ENCODE measurements around the gene LRRN4. TPM values are rescaled to one million over a fixed set of nuclear protein-coding genes. Genes with fewer than 3 reads are reported as not detected.
"Not testable (repeated sequence)": the region's sequence is repeated elsewhere in the genome, so short reads cannot be mapped to it uniquely, and the experiment has no call there.

The LRRN4 gene
- total RNA-seq, 4 donors from 2014 or later: 22.9 to 154 (median 32.4) TPM; not detected in 1

DNA sequence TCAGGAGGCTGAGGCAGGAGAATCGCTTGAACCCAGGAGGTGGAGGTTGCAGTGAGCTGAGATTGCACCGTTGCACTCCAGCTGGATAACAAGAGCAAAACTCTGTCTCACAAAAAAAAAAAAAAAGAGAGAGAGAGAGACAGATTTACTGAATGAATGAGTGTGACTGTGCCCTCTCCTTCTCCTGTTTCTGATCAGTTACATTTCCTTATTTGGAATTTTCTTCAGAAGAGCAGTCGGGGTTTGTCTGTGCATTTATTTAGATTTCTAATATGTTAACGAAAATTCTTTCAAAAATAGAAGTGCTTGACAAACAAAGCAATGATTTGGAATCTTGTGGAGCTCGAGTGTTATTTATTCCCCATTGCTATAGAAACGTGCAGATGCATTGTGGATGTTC lies 6.4 kb upstream of the LRRN4 start:
- TF ChIP-seq, protein P1, sequence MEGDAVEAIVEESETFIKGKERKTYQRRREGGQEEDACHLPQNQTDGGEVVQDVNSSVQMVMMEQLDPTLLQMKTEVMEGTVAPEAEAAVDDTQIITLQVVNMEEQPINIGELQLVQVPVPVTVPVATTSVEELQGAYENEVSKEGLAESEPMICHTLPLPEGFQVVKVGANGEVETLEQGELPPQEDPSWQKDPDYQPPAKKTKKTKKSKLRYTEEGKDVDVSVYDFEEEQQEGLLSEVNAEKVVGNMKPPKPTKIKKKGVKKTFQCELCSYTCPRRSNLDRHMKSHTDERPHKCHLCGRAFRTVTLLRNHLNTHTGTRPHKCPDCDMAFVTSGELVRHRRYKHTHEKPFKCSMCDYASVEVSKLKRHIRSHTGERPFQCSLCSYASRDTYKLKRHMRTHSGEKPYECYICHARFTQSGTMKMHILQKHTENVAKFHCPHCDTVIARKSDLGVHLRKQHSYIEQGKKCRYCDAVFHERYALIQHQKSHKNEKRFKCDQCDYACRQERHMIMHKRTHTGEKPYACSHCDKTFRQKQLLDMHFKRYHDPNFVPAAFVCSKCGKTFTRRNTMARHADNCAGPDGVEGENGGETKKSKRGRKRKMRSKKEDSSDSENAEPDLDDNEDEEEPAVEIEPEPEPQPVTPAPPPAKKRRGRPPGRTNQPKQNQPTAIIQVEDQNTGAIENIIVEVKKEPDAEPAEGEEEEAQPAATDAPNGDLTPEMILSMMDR (IDR thresholded peaks at IDR 0.05): no peak
- ATAC-seq (ENCODE audit: low FRiP score) (no peak), DNase-seq (ENCODE audit: low spot score) (no peak)

DNA sequence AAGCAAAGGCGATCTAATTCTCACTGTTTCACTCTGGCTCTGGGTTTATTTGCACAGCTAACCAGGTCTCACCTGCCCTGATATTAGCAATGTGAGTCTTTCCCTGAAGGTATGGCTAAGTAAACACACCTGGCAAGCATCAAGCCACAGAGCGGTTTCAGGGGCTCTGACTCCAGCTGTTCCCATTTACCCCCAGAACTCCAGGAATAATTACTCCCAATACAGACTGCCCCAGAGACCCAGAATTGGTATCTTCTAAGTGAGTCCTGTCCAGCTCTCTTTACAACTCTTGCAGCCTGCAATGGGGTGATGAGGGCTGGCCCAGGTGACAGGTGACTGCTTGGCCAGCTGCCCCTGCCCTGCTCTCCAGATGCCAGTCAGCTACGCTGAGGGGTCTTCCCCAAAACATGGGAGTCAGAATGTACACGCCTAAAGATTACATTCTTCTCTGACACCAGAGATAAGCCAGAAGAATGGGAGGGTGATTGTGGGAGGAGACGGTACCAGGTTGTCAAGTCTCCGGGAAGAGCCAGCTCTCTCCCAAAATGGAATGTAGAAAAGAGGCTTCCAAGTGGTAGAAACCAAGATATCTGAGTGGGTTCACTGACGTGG lies 4.9 kb upstream of the LRRN4 start:
- TF ChIP-seq, protein P1 (IDR thresholded peaks at IDR 0.05): no peak
- ATAC-seq (ENCODE audit: low FRiP score) (peak; percentile 41), DNase-seq (ENCODE audit: low spot score) (no peak)

DNA sequence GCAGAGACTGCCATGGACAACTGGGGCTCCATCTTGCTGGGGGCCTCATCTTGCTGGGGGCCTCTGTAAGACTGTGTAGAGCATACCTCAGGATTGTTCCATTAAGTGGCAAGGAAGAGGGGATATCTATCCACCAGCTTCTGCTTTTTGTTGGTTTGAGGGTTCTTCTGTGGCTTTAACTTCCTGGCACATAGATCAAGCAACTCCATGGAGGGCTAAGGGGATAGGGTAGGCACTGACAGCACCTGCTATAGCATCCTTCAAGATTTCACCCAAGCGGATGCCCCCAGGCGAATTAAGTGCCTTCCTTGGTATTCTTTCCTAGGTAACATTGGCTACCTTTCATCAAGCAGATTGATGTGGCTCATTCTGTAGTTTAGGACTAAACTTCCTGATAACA lies 3.8 kb upstream of the LRRN4 start:
- no peak for ATAC-seq (ENCODE audit: low FRiP score)
- TF ChIP-seq, protein P1 (IDR thresholded peaks at IDR 0.05): no peak

DNA sequence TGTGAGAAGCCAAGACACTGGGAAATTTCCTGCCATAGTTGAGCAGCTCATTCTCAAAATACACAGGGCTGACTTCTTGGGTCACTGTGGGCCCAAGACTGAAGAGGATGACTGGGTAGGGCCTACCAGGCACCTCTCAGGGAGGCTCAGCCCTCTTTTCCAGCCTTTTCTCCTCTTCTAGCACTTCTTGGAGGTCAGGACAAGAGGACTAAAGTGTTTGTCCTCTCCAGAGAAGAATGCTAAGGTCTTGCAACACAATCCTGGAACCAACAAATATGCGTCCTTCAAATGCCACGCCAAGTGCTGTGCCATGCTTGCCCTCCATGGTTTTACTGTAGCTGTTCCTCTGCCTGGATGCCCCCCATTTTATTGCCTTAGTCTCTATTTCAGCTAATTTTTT lies 3.3 kb upstream of the LRRN4 start:
- DNase-seq (ENCODE audit: low spot score) (no peak), ATAC-seq (ENCODE audit: low FRiP score) (no peak)
- TF ChIP-seq, protein P1 (IDR thresholded peaks at IDR 0.05): no peak

More for the DNA sequence above, 3.8 kb upstream of the LRRN4 start:
- DNase-seq (ENCODE audit: low spot score): no peak

DNA sequence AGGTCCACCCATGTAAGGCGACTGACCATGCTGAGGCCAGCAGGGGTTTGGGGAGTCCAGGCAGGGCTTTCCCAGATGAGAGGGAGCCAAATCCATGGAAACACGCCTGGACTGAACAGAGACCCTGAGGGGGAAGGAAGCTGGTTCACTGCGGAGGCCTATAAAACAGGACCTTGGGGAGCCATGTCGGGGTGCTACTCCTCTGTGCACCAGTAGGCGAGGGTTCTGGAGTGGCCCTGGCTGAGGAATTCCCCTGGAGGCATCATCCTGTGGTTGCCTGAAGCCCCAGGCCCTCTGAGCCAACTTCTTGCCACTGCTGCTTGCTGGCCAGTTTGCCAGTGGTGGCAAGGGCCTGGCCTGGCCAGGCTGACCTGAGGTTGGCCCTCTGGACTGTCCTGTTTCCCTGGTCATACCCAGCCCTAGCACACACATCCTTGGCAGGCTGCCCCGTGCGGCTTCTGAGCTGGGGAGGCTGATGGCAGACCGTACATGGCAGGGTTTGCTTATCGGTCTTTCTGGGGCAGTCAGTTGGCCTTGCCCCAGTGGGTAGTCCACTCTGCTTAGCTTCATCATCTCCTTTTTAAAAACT lies 2.2 kb upstream of the LRRN4 start:
- TF ChIP-seq, protein P1 (IDR thresholded peaks at IDR 0.05): no peak
- ATAC-seq (ENCODE audit: low FRiP score): no peak
- no peak for DNase-seq (ENCODE audit: low spot score)

DNA sequence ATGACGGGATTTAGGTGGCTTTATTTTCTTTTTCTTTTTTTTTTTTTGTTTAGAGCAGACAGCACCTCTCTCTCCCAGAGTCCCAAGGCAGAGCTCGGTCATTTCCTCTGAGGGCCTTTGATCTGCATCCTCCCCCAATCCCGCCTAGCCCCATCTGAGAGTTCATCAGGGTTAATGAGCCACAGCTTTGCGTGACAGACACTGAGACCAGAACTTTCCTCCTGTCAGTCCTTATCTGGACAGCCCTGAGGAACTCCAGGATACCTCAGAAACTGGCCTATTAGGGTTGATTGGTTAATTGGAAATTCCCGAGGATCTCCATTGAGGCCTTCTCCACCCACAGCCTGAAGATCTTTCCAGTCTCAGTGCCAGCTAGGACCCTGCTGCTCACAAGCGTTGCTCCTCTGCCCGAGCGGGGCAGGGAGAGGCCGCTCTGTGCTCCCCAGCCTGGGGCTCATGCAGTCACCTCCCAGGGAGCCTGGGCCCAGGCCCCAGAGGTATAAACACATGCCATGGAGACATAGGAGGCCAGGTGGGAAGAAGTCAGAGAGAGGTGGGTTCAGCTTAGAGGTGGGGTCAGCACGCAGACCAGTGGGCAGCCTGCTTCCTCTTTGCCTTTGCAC lies 1.4 kb upstream of the LRRN4 start:
- DNase-seq (ENCODE audit: low spot score) (no peak), ATAC-seq (ENCODE audit: low FRiP score) (no peak)
- TF ChIP-seq, protein P1 (IDR thresholded peaks at IDR 0.05): no peak

DNA sequence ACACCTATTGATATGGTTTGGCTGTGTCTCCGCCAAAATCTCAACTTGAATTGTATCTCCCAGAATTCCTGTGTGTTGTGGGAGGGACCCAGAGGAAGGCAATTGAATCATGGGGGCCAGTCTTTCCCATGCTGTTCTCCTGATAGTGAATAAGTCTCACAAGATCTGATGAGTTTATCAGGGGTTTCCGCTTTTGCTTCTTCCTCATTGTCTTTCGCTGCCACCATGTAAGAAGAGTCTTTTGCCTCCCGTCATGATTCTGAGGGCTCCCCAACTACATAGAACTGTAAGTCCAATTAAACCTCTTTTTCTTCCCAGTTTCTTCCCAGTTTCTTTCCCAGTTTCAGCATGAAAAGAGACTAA lies 810 bp upstream of the LRRN4 start:
- DNase-seq (ENCODE audit: low spot score); ATAC-seq (ENCODE audit: low FRiP score): not testable (repeated sequence)
